Measurements from ENCODE around the gene MMD2. TPM values are rescaled to one million over a fixed set of nuclear protein-coding genes. Genes with fewer than 3 reads are reported as not detected.

Gene MMD2
- total RNA-seq, 2 experiments from 2014 or later = not detected

DNA sequence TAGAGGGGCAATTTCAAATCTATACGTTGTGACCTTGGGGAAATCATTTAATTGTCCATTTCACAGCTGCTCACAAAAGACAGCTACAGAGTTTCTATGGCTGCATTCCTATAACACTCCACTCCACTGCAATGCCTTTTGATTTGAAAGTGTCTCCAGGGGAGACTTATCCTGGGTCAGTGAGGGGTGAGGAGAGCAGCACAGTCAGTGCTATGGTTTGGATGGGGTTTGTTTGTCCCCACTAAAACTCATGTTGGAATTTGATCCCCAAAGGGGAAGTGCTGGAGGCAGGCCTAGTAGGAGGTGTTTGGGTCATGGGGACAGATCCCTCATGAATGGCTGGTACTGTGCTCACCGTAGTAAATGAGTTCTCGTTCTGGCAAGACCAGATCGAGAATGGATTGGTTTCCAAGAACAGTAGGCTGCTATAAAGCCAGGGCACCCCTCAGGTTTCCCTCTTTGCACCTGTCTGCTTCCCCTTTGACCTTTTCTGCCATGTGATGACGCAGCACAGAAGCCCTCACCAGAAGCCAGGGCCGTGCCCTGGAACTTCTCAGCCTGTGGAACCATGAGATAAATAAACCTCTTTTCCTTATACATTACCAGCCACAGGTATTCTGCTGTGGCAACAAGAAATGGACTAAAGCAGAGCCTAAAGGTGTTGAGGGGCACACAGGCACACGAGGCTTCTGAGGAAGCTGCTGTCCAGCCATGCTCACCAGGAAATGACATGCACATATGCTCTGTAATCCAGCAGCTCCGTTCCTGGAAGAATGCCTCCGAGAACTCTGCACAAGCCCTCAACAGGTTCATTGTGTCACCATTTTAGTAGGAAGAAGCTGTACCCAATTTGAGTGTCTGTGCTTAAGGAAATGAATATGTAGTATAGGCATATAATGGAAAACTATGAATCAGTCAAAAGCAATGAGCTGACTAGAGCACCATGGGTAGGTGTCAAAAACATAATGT is 92.2 kb downstream of the MMD2 start:
- Mint-ChIP-seq H3K4me3 (no peak overlapping the region), H3K27me3 (peaks cover 24% of the 10 kb centered on the region)
- intact Hi-C loops (cut with micrococcal nuclease) = no loop called here

GRCh38 chr7:4862156-4862555 is 96.8 kb downstream of the MMD2 start:
- Mint-ChIP-seq H3K4me3 (peak overlapping the region; percentile 52), H3K36me3 (ENCODE audit: low read depth) (peaks cover 2% of the 10 kb centered on the region), H3K27ac (no peak overlapping the region), H3K27me3 (peaks cover 25% of the 10 kb centered on the region), H3K4me1 (ENCODE audit: low read depth) (no peaks in the 10 kb centered on the region), H3K9me3 (peaks cover 2% of the 10 kb centered on the region)
- no peak for TF ChIP-seq CTCF (IDR thresholded peaks at IDR 0.05)
- ChIA-PET POLR2A (no interaction called here), CTCF (interaction anchor here (1.0 kb wide), 1 partner anchor 111 kb away, joined by 3 read pairs; no protein-coding TSS in a partner anchor)
- intact Hi-C loops (cut with micrococcal nuclease) = no loop called here
- DNase-seq (no peak), ATAC-seq (no peak)

More for the DNA sequence above, 92.2 kb downstream of the MMD2 start:
- ATAC-seq (no peak), DNase-seq (no peak)
- peaks cover 2% of the 10 kb centered on the region for H3K9me3 Mint-ChIP-seq
- no peak overlapping the region for H3K27ac Mint-ChIP-seq
- H3K36me3 Mint-ChIP-seq (ENCODE audit: low read depth) = peaks cover 2% of the 10 kb centered on the region
- ChIA-PET POLR2A (interaction anchor here (1.0 kb wide), 1 partner anchor 10 kb away, joined by 3 read pairs; no protein-coding TSS in a partner anchor), CTCF (interaction anchor here (1.0 to 3.9 kb wide), 2 partner anchors 16 to 37 kb away, joined by 3 to 13 read pairs; partner anchors contain the start of gene RADIL)
- peaks cover 3% of the 10 kb centered on the region for H3K4me1 Mint-ChIP-seq (ENCODE audit: low read depth)
- no peak for TF ChIP-seq CTCF (IDR thresholded peaks at IDR 0.05)

- ATAC-seq = peak; percentile 87
- H3K27me3 Mint-ChIP-seq = peaks cover 26% of the 10 kb centered on the region
Observed at GRCh38 chr7:4861673-4862072, 97.3 kb downstream of the MMD2 start, which contains the start of gene PAPOLB. PAPOLB (minus strand) TSS chr7:4862030; CDS start chr7:4861810, 220 bp downstream.

DNA sequence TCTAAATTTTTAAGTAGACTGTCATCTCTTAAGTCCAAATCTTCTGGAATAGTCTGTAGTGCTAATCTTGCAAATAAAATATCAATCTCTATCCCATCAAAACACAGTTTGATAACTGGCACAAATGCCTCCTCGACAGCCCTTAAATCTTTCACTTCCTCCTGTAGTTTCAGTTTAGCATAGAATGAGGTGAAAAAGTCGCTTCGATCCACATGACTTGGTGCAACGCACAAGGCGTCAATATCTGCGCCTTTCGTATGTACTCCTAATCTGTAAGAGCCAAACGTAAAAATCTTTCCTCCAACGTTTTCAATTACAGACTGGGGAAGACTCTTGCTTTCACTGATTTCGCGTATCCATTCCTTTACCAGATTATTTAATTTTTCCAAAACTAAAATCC is 97.8 kb downstream of the MMD2 start:
- DNase-seq = no peak

More at GRCh38 chr7:4861673-4862072, 97.3 kb downstream of the MMD2 start, which contains the start of gene PAPOLB:
- H3K36me3 Mint-ChIP-seq (ENCODE audit: low read depth) = peaks cover 2% of the 10 kb centered on the region
- peak within 1 kb of the TSS; percentile 52 for H3K4me3 Mint-ChIP-seq
- H3K4me1 Mint-ChIP-seq (ENCODE audit: low read depth) = no peaks in the 10 kb centered on the region
- H3K27ac Mint-ChIP-seq = no peak within 1 kb of the TSS
- ChIA-PET POLR2A (no interaction called here), CTCF (interaction anchor here (1.0 kb wide), 1 partner anchor 112 kb away, joined by 3 read pairs; no protein-coding TSS in a partner anchor)
- intact Hi-C loops (cut with micrococcal nuclease) = no loop called here
- H3K9me3 Mint-ChIP-seq = peaks cover 2% of the 10 kb centered on the region
- no peak for TF ChIP-seq CTCF (IDR thresholded peaks at IDR 0.05)
- peak; percentile 67 for DNase-seq

More for the DNA sequence above, 97.8 kb downstream of the MMD2 start:
- ChIA-PET CTCF (interaction anchor here (1.0 kb wide), 1 partner anchor 112 kb away, joined by 3 read pairs; no protein-coding TSS in a partner anchor), POLR2A (no interaction called here)
- Mint-ChIP-seq H3K4me1 (ENCODE audit: low read depth) (no peaks in the 10 kb centered on the region), H3K27me3 (peaks cover 26% of the 10 kb centered on the region), H3K36me3 (ENCODE audit: low read depth) (peaks cover 2% of the 10 kb centered on the region), H3K27ac (no peak overlapping the region), H3K9me3 (peaks cover 2% of the 10 kb centered on the region), H3K4me3 (peak overlapping the region; percentile 52)
- no peak for TF ChIP-seq CTCF (IDR thresholded peaks at IDR 0.05)
- ATAC-seq = no peak
- intact Hi-C loops (cut with micrococcal nuclease) = no loop called here
